Peyer's patch (tissue), 4 donors: ENCODE results near the gene TAPBPL.
"Not testable (repeated sequence)": the region's sequence is repeated elsewhere in the genome, so short reads cannot be mapped to it uniquely, and the experiment has no call there.

Experiments
- POLR2A ChIP-seq, 2 donors: fragments of 450-650 bp; IDR thresholded peaks; one replicate each; pipeline ENCODE4 v1.5.1; 2017; ENCODE audit warnings: antibody characterized with exemption in 2 of 2, mild to moderate bottlenecking in 2 of 2, moderate library complexity in 2 of 2
- TF ChIP-seq, protein P1 (sequence below), 6 experiments: fragments of 450-650 bp in 4 of 6; fragments of 200-600 bp in 2 of 6; sonication (generic) in 1 of 6; IDR thresholded peaks; one replicate each; pipeline ENCODE4 v1.5.1; 2017 to 2019; ENCODE audit warnings: antibody characterized with exemption in 6 of 6, mild to moderate bottlenecking in 3 of 6, moderate library complexity in 1 of 6

DNA sequence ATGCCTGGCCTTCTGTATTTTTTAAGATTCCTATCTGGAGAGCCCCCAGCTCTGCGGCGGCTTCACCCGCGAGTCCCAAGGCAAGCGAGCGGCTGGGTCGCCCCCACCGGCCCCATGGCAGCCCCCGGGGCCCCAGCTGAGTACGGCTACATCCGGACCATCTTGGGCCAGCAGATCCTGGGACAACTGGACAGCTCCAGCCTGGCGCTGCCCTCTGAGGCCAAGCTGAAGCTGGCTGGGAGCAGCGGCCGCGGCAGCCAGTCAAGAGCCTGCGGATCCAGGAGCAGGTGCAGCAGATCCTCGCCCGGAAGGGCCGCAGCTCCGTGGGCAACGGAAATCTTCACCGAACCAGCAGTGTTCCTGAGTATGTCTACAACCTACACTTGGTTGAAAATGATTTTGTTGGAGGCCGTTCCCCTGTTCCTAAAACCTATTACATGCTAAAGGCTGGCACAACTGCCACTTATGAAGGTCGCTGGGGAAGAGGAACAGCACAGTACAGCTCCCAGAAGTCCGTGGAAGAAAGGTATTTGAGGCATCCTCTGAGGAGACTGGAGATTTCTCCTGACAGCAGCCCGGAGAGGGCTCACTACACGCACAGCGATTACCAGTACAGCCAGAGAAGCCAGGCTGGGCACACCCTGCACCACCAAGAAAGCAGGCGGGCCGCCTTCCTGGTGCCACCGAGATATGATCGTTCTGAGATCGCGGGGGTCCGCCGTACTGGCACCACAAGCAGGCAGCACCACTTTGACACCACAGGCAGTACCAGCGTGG is 25.9 kb downstream of the TAPBPL start:
- TF ChIP-seq, protein P1, sequence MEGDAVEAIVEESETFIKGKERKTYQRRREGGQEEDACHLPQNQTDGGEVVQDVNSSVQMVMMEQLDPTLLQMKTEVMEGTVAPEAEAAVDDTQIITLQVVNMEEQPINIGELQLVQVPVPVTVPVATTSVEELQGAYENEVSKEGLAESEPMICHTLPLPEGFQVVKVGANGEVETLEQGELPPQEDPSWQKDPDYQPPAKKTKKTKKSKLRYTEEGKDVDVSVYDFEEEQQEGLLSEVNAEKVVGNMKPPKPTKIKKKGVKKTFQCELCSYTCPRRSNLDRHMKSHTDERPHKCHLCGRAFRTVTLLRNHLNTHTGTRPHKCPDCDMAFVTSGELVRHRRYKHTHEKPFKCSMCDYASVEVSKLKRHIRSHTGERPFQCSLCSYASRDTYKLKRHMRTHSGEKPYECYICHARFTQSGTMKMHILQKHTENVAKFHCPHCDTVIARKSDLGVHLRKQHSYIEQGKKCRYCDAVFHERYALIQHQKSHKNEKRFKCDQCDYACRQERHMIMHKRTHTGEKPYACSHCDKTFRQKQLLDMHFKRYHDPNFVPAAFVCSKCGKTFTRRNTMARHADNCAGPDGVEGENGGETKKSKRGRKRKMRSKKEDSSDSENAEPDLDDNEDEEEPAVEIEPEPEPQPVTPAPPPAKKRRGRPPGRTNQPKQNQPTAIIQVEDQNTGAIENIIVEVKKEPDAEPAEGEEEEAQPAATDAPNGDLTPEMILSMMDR (IDR thresholded peaks at IDR 0.05): not testable (repeated sequence)
- not testable (repeated sequence) for TF ChIP-seq POLR2A (IDR thresholded peaks at IDR 0.05)
